Measurements from ENCODE around the gene TBC1D8. TPM values are rescaled to one million over a fixed set of nuclear protein-coding genes. Genes with fewer than 3 reads are reported as not detected.

TBC1D8 gene
- total and polyA plus RNA-seq, 9 of the 15 experiments (the other 6 are each of a cell fraction or from before 2014, with no cell fraction given): 0.36 to 1.3 (median 0.82) TPM

GRCh38 chr2:100988630-100989417 lies 162.4 kb downstream of the TBC1D8 start:
- FAIRE-seq (no peak), ATAC-seq (no peak), DNase-seq (ENCODE audit: extremely low read depth in 1 of 4, low spot score in 3 of 4) (no peak)
- H3K9me3 ChIP-seq (replicated peaks; ENCODE audit: control insufficient read depth, insufficient read depth, low read depth, low read length): no peaks in the 10 kb centered on the region
- no peak overlapping the region for H3K9ac ChIP-seq (ENCODE audit: insufficient read depth in 1 of 2, low read depth in 2 of 2, low read length in 2 of 2)
- H4K20me1 ChIP-seq (replicated peaks; ENCODE audit: control insufficient read depth, insufficient read depth, low read length): peaks cover 7% of the 10 kb centered on the region; the same call in 1 of the 2 replicates
- H3K4me3 ChIP-seq: no peak overlapping the region
- H3K27ac ChIP-seq (ENCODE audit: extremely low read depth, low read depth, low read length): no peak overlapping the region
- no peaks in the 10 kb centered on the region for H3K79me2 ChIP-seq (ENCODE audit: control insufficient read depth, insufficient read depth, low read length)
- ChIA-PET CTCF (ENCODE audit: low intra/inter-chr PET ratio) (no interaction called here), POLR2A (interaction anchor here (1.1 to 2.5 kb wide), 3 partner anchors 12 to 13 kb away, joined by 3 to 13 read pairs (median 8); partner anchors contain the start of gene RPL31)
- no peak for TF ChIP-seq RUNX1 (IDR thresholded peaks at IDR 0.05; ENCODE audit: low read depth)
- TF ChIP-seq U2AF2 (optimal IDR thresholded peaks at IDR 0.05; ENCODE audit: low read depth, low read length): no peak
- no peak for TF ChIP-seq HNRNPLL (IDR thresholded peaks at IDR 0.05; ENCODE audit: low read depth, low read length, poor library complexity, severe bottlenecking)
- H3K9me1 ChIP-seq (ENCODE audit: control insufficient read depth, insufficient read depth, low read length): no peaks in the 10 kb centered on the region
- in situ Hi-C loops (cut with MboI): no loop called here
- H2AFZ ChIP-seq (ENCODE audit: low read depth, low read length): no peak overlapping the region
- peaks cover 24 to 44% of the 10 kb centered on the region in 2 experiments; a peak in 4 of 5 replicates for H3K27me3 ChIP-seq (ENCODE audit: control insufficient read depth in 2 of 2, insufficient read depth in 2 of 2, low read length in 2 of 2)
- H3K36me3 ChIP-seq (ENCODE audit: control insufficient read depth, insufficient read depth, low read length): no peaks in the 10 kb centered on the region
- peaks cover 0 to 4% of the 10 kb centered on the region in 2 experiments; a peak in 2 of 5 replicates for H3K4me1 ChIP-seq (replicated peaks in 1 of 2; ENCODE audit: control insufficient read depth in 2 of 2, insufficient read depth in 2 of 2, low read length in 2 of 2)
- intact Hi-C loops (cut with micrococcal nuclease): loop anchor here (10.0 kb wide), 2 partner anchors 164 to 564 kb away; partner anchors contain the start of gene NPAS2
- no TSS peak for BruUV-seq (replicated peaks)
- H3K4me2 ChIP-seq (ENCODE audit: insufficient read depth, low read length): no peak overlapping the region
- WGBS (ENCODE audit: insufficient coverage, low coverage, missing lambda C conversion rate): 0% methylated on average over 5 of the region's 8 CpGs

DNA sequence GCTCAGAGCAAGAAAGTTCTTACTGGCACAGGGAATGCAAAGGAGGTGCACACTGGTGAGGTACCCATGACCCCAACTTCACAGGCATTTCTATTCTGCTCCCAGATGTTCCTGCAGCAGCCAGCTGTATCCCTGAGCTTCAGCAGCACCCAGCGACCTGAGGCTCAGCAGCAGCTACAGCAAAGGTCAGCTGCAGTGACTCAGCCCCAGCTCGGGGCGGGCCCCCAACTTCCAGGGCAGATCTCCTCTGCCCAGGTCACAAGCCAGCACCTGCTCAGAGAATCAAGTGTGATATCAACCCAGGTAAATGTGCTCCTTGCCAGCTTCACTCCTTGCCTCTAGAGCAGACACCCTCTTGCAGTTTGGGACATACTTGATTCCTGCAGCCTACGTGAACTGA lies 163.2 kb downstream of the TBC1D8 start:
- DNase-seq (ENCODE audit: extremely low read depth in 1 of 4, low spot score in 3 of 4) (no peak), ATAC-seq (no peak), FAIRE-seq (no peak)
- POLR2A ChIA-PET: interaction anchor here (1.1 to 2.5 kb wide), 3 partner anchors 11 to 28 kb away, joined by 3 to 8 read pairs (median 6); partner anchors contain the start of gene RPL31
- no peaks in the 10 kb centered on the region for H3K9me3 ChIP-seq (replicated peaks; ENCODE audit: control insufficient read depth, insufficient read depth, low read depth, low read length)
- in situ Hi-C loops (cut with MboI) (no loop called here), intact Hi-C loops (cut with micrococcal nuclease) (loop anchor here (10.0 kb wide), 2 partner anchors 163 to 563 kb away; partner anchors contain the start of gene NPAS2)
- H3K36me3 ChIP-seq (ENCODE audit: control insufficient read depth, insufficient read depth, low read length): no peaks in the 10 kb centered on the region
- CTCF ChIA-PET (ENCODE audit: low intra/inter-chr PET ratio): no interaction called here
- no peak overlapping the region for H3K4me3 ChIP-seq
- no peak overlapping the region for H2AFZ ChIP-seq (ENCODE audit: low read depth, low read length)
- H4K20me1 ChIP-seq (replicated peaks; ENCODE audit: control insufficient read depth, insufficient read depth, low read length): peaks cover 7% of the 10 kb centered on the region; the same call in 1 of the 2 replicates
- 6% methylated on average over 4 of the region's 4 CpGs for WGBS (ENCODE audit: insufficient coverage, low coverage, missing lambda C conversion rate)
- H3K27ac ChIP-seq (ENCODE audit: extremely low read depth, low read depth, low read length): no peak overlapping the region
- H3K9me1 ChIP-seq (ENCODE audit: control insufficient read depth, insufficient read depth, low read length): no peaks in the 10 kb centered on the region
- no TSS peak for BruUV-seq (replicated peaks)
- H3K27me3 ChIP-seq (ENCODE audit: control insufficient read depth in 2 of 2, insufficient read depth in 2 of 2, low read length in 2 of 2): peaks cover 24 to 47% of the 10 kb centered on the region in 2 experiments; a peak in 4 of 5 replicates
- peak overlapping the region in 1 of 2 experiments; percentile 45; a peak in 1 of 4 replicates for H3K9ac ChIP-seq (ENCODE audit: insufficient read depth in 1 of 2, low read depth in 2 of 2, low read length in 2 of 2)
- H3K4me2 ChIP-seq (ENCODE audit: insufficient read depth, low read length): no peak overlapping the region
- no peaks in the 10 kb centered on the region for H3K79me2 ChIP-seq (ENCODE audit: control insufficient read depth, insufficient read depth, low read length)
- peaks cover 0 to 8% of the 10 kb centered on the region in 2 experiments; a peak in 2 of 5 replicates for H3K4me1 ChIP-seq (replicated peaks in 1 of 2; ENCODE audit: control insufficient read depth in 2 of 2, insufficient read depth in 2 of 2, low read length in 2 of 2)
- TF ChIP-seq YY1 (IDR thresholded peaks at IDR 0.05; ENCODE audit: borderline replicate concordance in 1 of 3, control insufficient read depth in 1 of 3, extremely low read depth in 1 of 3, insufficient read depth in 3 of 3, insufficient read length in 1 of 3, insufficient replicate concordance in 2 of 3, low read depth in 1 of 3, low read length in 2 of 3) (no peak), TSC22D4 (tag; IDR thresholded peaks at IDR 0.05) (no peak), SRSF7 (optimal IDR thresholded peaks at IDR 0.05; ENCODE audit: low read depth, low read length) (no peak), ZNF165 (CRISPR knock-in tag; IDR thresholded peaks at IDR 0.05; ENCODE audit: borderline replicate concordance) (no peak), ETS1 (conservative IDR thresholded peaks at IDR 0.05; ENCODE audit: control insufficient read depth, low read depth, low read length) (no peak), ZFP30 (CRISPR knock-in tag; IDR thresholded peaks at IDR 0.05; ENCODE audit: borderline replicate concordance) (no peak)
- TF ChIP-seq, protein P1, sequence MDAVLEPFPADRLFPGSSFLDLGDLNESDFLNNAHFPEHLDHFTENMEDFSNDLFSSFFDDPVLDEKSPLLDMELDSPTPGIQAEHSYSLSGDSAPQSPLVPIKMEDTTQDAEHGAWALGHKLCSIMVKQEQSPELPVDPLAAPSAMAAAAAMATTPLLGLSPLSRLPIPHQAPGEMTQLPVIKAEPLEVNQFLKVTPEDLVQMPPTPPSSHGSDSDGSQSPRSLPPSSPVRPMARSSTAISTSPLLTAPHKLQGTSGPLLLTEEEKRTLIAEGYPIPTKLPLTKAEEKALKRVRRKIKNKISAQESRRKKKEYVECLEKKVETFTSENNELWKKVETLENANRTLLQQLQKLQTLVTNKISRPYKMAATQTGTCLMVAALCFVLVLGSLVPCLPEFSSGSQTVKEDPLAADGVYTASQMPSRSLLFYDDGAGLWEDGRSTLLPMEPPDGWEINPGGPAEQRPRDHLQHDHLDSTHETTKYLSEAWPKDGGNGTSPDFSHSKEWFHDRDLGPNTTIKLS (IDR thresholded peaks at IDR 0.05; ENCODE audit: borderline replicate concordance, low read depth): no peak

All from K562 (cell line).